Measurements from ENCODE around the gene SP110.

SP110 gene

GRCh38 chr2:230203110-230203676, 16.6 kb downstream of the SP110 start:
- H3K27ac ChIP-seq (ENCODE audit: low read length), result peak overlapping the region; percentile 96
- peak overlapping the region; percentile 75 for H3K4me2 ChIP-seq (ENCODE audit: low read length)
- peak overlapping the region; percentile 70 for H3K9ac ChIP-seq (ENCODE audit: low read length)
- peaks cover 70% of the 10 kb centered on the region for H3K4me1 ChIP-seq (ENCODE audit: low read length)
- no peak for TF ChIP-seq EZH2phosphoT487 (IDR thresholded peaks at IDR 0.05; ENCODE audit: low read depth)
- TF ChIP-seq CTCF (IDR thresholded peaks at IDR 0.05; ENCODE audit: low read depth, low read length), result no peak
- H2AFZ ChIP-seq (ENCODE audit: low read depth, low read length), result no peak overlapping the region
- peaks cover 18% of the 10 kb centered on the region for H3K79me2 ChIP-seq (ENCODE audit: low read length)
- no peaks in the 10 kb centered on the region for H3K27me3 ChIP-seq (ENCODE audit: low read depth, low read length)
- peak overlapping the region; percentile 62 for H3K4me3 ChIP-seq (ENCODE audit: low read length)
- H3K36me3 ChIP-seq (replicated peaks; ENCODE audit: low read depth, low read length), result peaks cover 59% of the 10 kb centered on the region
- no peaks in the 10 kb centered on the region for H4K20me1 ChIP-seq (ENCODE audit: insufficient read depth, low read length)
- H3K9me3 ChIP-seq (ENCODE audit: insufficient read depth, low read length), result no peaks in the 10 kb centered on the region

- Histone ChIP-seq H3K4me1 (ENCODE audit: low read length) (peaks cover 64% of the 10 kb centered on the region), H2AFZ (ENCODE audit: low read depth, low read length) (no peak overlapping the region), H3K9ac (ENCODE audit: low read length) (peak overlapping the region; percentile 70), H3K4me3 (ENCODE audit: low read length) (peak overlapping the region; percentile 62), H3K27ac (ENCODE audit: low read length) (peak overlapping the region; percentile 96), H3K27me3 (ENCODE audit: low read depth, low read length) (no peaks in the 10 kb centered on the region), H4K20me1 (ENCODE audit: insufficient read depth, low read length) (no peaks in the 10 kb centered on the region), H3K36me3 (replicated peaks; ENCODE audit: low read depth, low read length) (peaks cover 58% of the 10 kb centered on the region), H3K4me2 (ENCODE audit: low read length) (peak overlapping the region; percentile 75), H3K9me3 (ENCODE audit: insufficient read depth, low read length) (no peaks in the 10 kb centered on the region), H3K79me2 (ENCODE audit: low read length) (peaks cover 18% of the 10 kb centered on the region)
- TF ChIP-seq EZH2phosphoT487 (IDR thresholded peaks at IDR 0.05; ENCODE audit: low read depth) (no peak), CTCF (IDR thresholded peaks at IDR 0.05; ENCODE audit: low read depth, low read length) (peak; percentile 70)
Measured at GRCh38 chr2:230202430-230203109, 17.2 kb downstream of the SP110 start.

- H4K20me1 ChIP-seq (ENCODE audit: insufficient read depth, low read length), result no peaks in the 10 kb centered on the region
- no peak overlapping the region for H3K4me2 ChIP-seq (ENCODE audit: low read length)
- no peak for TF ChIP-seq EZH2phosphoT487 (IDR thresholded peaks at IDR 0.05; ENCODE audit: low read depth)
- no peak for TF ChIP-seq CTCF (IDR thresholded peaks at IDR 0.05; ENCODE audit: low read depth, low read length)
- no peak overlapping the region for H3K4me3 ChIP-seq (ENCODE audit: low read length)
- no peaks in the 10 kb centered on the region for H3K4me1 ChIP-seq (ENCODE audit: low read length)
- no peaks in the 10 kb centered on the region for H3K27me3 ChIP-seq (ENCODE audit: low read depth, low read length)
- no peak overlapping the region for H3K9ac ChIP-seq (ENCODE audit: low read length)
- H2AFZ ChIP-seq (ENCODE audit: low read depth, low read length), result no peak overlapping the region
- H3K36me3 ChIP-seq (replicated peaks; ENCODE audit: low read depth, low read length), result peaks cover 23% of the 10 kb centered on the region
- no peaks in the 10 kb centered on the region for H3K9me3 ChIP-seq (ENCODE audit: insufficient read depth, low read length)
- no peaks in the 10 kb centered on the region for H3K79me2 ChIP-seq (ENCODE audit: low read length)
- no peak overlapping the region for H3K27ac ChIP-seq (ENCODE audit: low read length)
Measured at GRCh38 chr2:230184727-230185578, 34.8 kb downstream of the SP110 start.

- H3K36me3 ChIP-seq (replicated peaks; ENCODE audit: low read depth, low read length), result peaks cover 32% of the 10 kb centered on the region
- no peaks in the 10 kb centered on the region for H3K79me2 ChIP-seq (ENCODE audit: low read length)
- H3K27me3 ChIP-seq (ENCODE audit: low read depth, low read length), result no peaks in the 10 kb centered on the region
- no peak overlapping the region for H3K4me3 ChIP-seq (ENCODE audit: low read length)
- no peak for TF ChIP-seq CTCF (IDR thresholded peaks at IDR 0.05; ENCODE audit: low read depth, low read length)
- TF ChIP-seq EZH2phosphoT487 (IDR thresholded peaks at IDR 0.05; ENCODE audit: low read depth), result no peak
- H3K27ac ChIP-seq (ENCODE audit: low read length), result no peak overlapping the region
- H3K4me2 ChIP-seq (ENCODE audit: low read length), result no peak overlapping the region
- no peak overlapping the region for H3K9ac ChIP-seq (ENCODE audit: low read length)
- H2AFZ ChIP-seq (ENCODE audit: low read depth, low read length), result no peak overlapping the region
- H4K20me1 ChIP-seq (ENCODE audit: insufficient read depth, low read length), result no peaks in the 10 kb centered on the region
- no peaks in the 10 kb centered on the region for H3K9me3 ChIP-seq (ENCODE audit: insufficient read depth, low read length)
- no peaks in the 10 kb centered on the region for H3K4me1 ChIP-seq (ENCODE audit: low read length)
Measured at GRCh38 chr2:230181195-230181594, 38.6 kb downstream of the SP110 start.
